HG02763 (cell line): ENCODE measurements around the gene SMPD3.

ENCODE experiments used
- ATAC-seq: cut with Tn5 transposase; IDR thresholded peaks from one replicate; pipeline ENCODE4 v1.9.1; 2021; ENCODE audit warnings: mild to moderate bottlenecking, moderate library complexity; ENCODE audit not compliant: unreplicated experiment

SMPD3 gene

GRCh38 chr16:68408428-68408827 is 39.9 kb downstream of the SMPD3 start:
- ATAC-seq, result no peak

- ATAC-seq, result no peak
Measured at GRCh38 chr16:68406458-68407152, 41.7 kb downstream of the SMPD3 start.

- no peak for ATAC-seq
Measured at GRCh38 chr16:68404736-68405345, 43.5 kb downstream of the SMPD3 start.

GRCh38 chr16:68403704-68404103 is 44.6 kb downstream of the SMPD3 start:
- no peak for ATAC-seq

- ATAC-seq, result no peak
Measured at GRCh38 chr16:68403177-68403576, 45.1 kb downstream of the SMPD3 start.

- no peak for ATAC-seq
Measured at GRCh38 chr16:68402748-68403040, 45.6 kb downstream of the SMPD3 start.

GRCh38 chr16:68401871-68402747 is 46.2 kb downstream of the SMPD3 start:
- no peak for ATAC-seq

- ATAC-seq, result no peak
Measured at GRCh38 chr16:68400924-68401460, 47.3 kb downstream of the SMPD3 start.

- ATAC-seq, result no peak
Measured at GRCh38 chr16:68400083-68400923, 48.0 kb downstream of the SMPD3 start.

- no peak for ATAC-seq
Measured at GRCh38 chr16:68399456-68399855, 48.9 kb downstream of the SMPD3 start.

- ATAC-seq, result no peak
Measured at GRCh38 chr16:68397710-68398201, 50.6 kb downstream of the SMPD3 start.

GRCh38 chr16:68396481-68396880 is 51.8 kb downstream of the SMPD3 start:
- ATAC-seq, result no peak

GRCh38 chr16:68395815-68396214 is 52.5 kb downstream of the SMPD3 start:
- no peak for ATAC-seq

GRCh38 chr16:68395167-68395786 is 53.0 kb downstream of the SMPD3 start:
- ATAC-seq, result no peak

- ATAC-seq, result no peak
Measured at GRCh38 chr16:68393333-68393732, 55.0 kb downstream of the SMPD3 start.

GRCh38 chr16:68389750-68390371 is 58.4 kb downstream of the SMPD3 start:
- no peak for ATAC-seq

GRCh38 chr16:68389006-68389405 is 59.3 kb downstream of the SMPD3 start:
- ATAC-seq, result no peak

- no peak for ATAC-seq
Measured at GRCh38 chr16:68388124-68388523, 60.2 kb downstream of the SMPD3 start.

GRCh38 chr16:68387301-68387700 is 61.0 kb downstream of the SMPD3 start:
- ATAC-seq, result no peak

- no peak for ATAC-seq
Measured at GRCh38 chr16:68386628-68387027, 61.7 kb downstream of the SMPD3 start.
